ENCODE data around the gene EPS15.

- TF ChIP-seq FOXK1 (CRISPR knock-in tag; IDR thresholded peaks at IDR 0.05) (no peak), USF1 (CRISPR knock-in tag; IDR thresholded peaks at IDR 0.05) (no peak), MXD4 (CRISPR knock-in tag; IDR thresholded peaks at IDR 0.05; ENCODE audit: borderline replicate concordance) (no peak), CTCF (IDR thresholded peaks at IDR 0.05) (no peak), ZNF671 (CRISPR knock-in tag; IDR thresholded peaks at IDR 0.05) (no peak), ZNF532 (CRISPR knock-in tag; IDR thresholded peaks at IDR 0.05; ENCODE audit: borderline replicate concordance) (no peak), MLX (CRISPR knock-in tag; IDR thresholded peaks at IDR 0.05) (no peak)
These were observed 6.5 kb downstream of the EPS15 start for GRCh38 chr1:51512606-51513005.
